PC-3 (cell line): ENCODE data around the gene UQCC2.

Experiments
- CTCF ChIP-seq: fragments of 300-600 bp; sonication (generic); conservative IDR thresholded peaks from 2 replicates; pipeline ENCODE4 v1.5.1; 2017; ENCODE audit warnings: antibody characterized with exemption, low read depth, mild to moderate bottlenecking, low read length
- EZH2 ChIP-seq: fragments of 300-600 bp; sonication (generic); IDR thresholded peaks from one replicate; pipeline ENCODE4 v1.6.1; 2017; ENCODE audit warnings: antibody characterized with exemption, mild to moderate bottlenecking, low read length; ENCODE audit not compliant: unreplicated experiment
- EZH2phosphoT487 ChIP-seq: fragments of 300-600 bp; sonication (generic); IDR thresholded peaks from 2 replicates; pipeline ENCODE4 v1.6.1; 2018; ENCODE audit warnings: mild to moderate bottlenecking, antibody characterized with exemption, low read length, borderline replicate concordance

- TF ChIP-seq CTCF = no peak
- no peak for TF ChIP-seq EZH2phosphoT487
- TF ChIP-seq EZH2 = no peak
Observed at GRCh38 chr6:33717934-33718455, 6.5 kb upstream of the UQCC2 start.
